Astrocyte of the cerebellum (primary cell): ENCODE results near the gene PLCH1.

Source experiments
- DNase-seq: peaks from one replicate; pipeline ENCODE4 v3.0.0-alpha.2; 2011; ENCODE audit warnings: low read depth
- H3K4me3 ChIP-seq: 2 replicates; pipeline ENCODE4 v1.5.1; 2011; ENCODE audit warnings: mild to moderate bottlenecking, low read depth, low read length, moderate library complexity
- CTCF ChIP-seq: IDR thresholded peaks from 2 replicates; pipeline ENCODE4 v1.5.1; 2012; ENCODE audit warnings: low read length, low read depth, moderate library complexity, mild to moderate bottlenecking; ENCODE audit errors: missing control alignments
- in situ Hi-C: cut with HindIII; loops from 2 replicates; pipeline ENCODE4 v1.10.0; 2017; ENCODE audit warnings: low sequenced_read_pairs

Gene PLCH1

GRCh38 chr3:155350571-155350970 is 394.3 kb downstream of the PLCH1 start:
- in situ Hi-C loops, result no loop called here
- TF ChIP-seq CTCF, result no peak
- no peak overlapping the region for H3K4me3 ChIP-seq
- DNase-seq, result no peak

GRCh38 chr3:155347901-155348300 is 397.0 kb downstream of the PLCH1 start:
- no peak overlapping the region for H3K4me3 ChIP-seq
- no peak for TF ChIP-seq CTCF
- in situ Hi-C loops, result no loop called here
- no peak for DNase-seq

- in situ Hi-C loops, result no loop called here
- H3K4me3 ChIP-seq, result no peak overlapping the region
- DNase-seq, result no peak
- TF ChIP-seq CTCF, result no peak
Observed at GRCh38 chr3:155342344-155342743, 402.5 kb downstream of the PLCH1 start.

- DNase-seq, result no peak
- TF ChIP-seq CTCF, result no peak
- in situ Hi-C loops, result no loop called here
- no peak overlapping the region for H3K4me3 ChIP-seq
Observed at GRCh38 chr3:155339052-155339451, 405.8 kb downstream of the PLCH1 start.

GRCh38 chr3:155335724-155336354 is 409.0 kb downstream of the PLCH1 start:
- TF ChIP-seq CTCF, result no peak
- DNase-seq, result no peak
- in situ Hi-C loops, result no loop called here
- no peak overlapping the region for H3K4me3 ChIP-seq

- H3K4me3 ChIP-seq, result no peak overlapping the region
- in situ Hi-C loops, result no loop called here
- no peak for DNase-seq
- no peak for TF ChIP-seq CTCF
Observed at GRCh38 chr3:155334914-155335723, 409.8 kb downstream of the PLCH1 start.
